ENCODE measurements around the gene RPS29.

Gene RPS29

GRCh38 chr14:49584058-49584457, 2.1 kb downstream of the RPS29 start:
- ChIA-PET POLR2A (ENCODE audit: low non-redundant PET) (no interaction called here), CTCF (no interaction called here)
- H3K27ac ChIP-seq = peak overlapping the region; percentile 91
- TF ChIP-seq, protein P1, sequence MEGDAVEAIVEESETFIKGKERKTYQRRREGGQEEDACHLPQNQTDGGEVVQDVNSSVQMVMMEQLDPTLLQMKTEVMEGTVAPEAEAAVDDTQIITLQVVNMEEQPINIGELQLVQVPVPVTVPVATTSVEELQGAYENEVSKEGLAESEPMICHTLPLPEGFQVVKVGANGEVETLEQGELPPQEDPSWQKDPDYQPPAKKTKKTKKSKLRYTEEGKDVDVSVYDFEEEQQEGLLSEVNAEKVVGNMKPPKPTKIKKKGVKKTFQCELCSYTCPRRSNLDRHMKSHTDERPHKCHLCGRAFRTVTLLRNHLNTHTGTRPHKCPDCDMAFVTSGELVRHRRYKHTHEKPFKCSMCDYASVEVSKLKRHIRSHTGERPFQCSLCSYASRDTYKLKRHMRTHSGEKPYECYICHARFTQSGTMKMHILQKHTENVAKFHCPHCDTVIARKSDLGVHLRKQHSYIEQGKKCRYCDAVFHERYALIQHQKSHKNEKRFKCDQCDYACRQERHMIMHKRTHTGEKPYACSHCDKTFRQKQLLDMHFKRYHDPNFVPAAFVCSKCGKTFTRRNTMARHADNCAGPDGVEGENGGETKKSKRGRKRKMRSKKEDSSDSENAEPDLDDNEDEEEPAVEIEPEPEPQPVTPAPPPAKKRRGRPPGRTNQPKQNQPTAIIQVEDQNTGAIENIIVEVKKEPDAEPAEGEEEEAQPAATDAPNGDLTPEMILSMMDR (conservative IDR thresholded peaks at IDR 0.05; ENCODE audit: low read depth) = no peak
- DNase-seq (ENCODE audit: low spot score) = no peak

DNA sequence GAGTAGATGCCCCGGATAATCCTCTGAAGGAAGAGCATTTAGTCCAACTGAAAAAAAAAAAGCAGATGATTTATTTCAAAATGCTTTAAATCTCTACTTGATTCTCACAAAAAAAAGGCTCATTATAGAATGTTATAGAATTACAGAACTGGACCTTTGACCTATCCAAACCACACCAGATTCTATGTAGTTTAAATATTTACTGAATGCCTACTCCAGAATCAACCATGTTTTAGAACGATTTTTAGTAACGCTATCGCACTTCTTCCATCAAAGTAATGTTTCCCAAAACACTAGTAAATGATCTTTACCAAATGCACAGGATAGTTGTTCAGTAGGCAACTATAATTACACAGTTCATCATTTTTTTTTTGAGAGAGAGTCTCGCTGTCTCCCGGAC, 2.6 kb downstream of the RPS29 start:
- TF ChIP-seq, protein P1 (conservative IDR thresholded peaks at IDR 0.05; ENCODE audit: low read depth) = no peak
- no peak for DNase-seq (ENCODE audit: low spot score)
- POLR2A ChIA-PET (ENCODE audit: low non-redundant PET) = no interaction called here
- peak overlapping the region; percentile 91 for H3K27ac ChIP-seq
- CTCF ChIA-PET = no interaction called here

GRCh38 chr14:49582113-49582977, 3.8 kb downstream of the RPS29 start:
- TF ChIP-seq, protein P1 (conservative IDR thresholded peaks at IDR 0.05; ENCODE audit: low read depth) = no peak
- DNase-seq (ENCODE audit: low spot score) = no peak
- no peak overlapping the region for H3K27ac ChIP-seq
- POLR2A ChIA-PET (ENCODE audit: low non-redundant PET) = no interaction called here
- CTCF ChIA-PET = no interaction called here

GRCh38 chr14:49581209-49582112, 4.7 kb downstream of the RPS29 start:
- POLR2A ChIA-PET (ENCODE audit: low non-redundant PET) = interaction anchor here (0.6 kb wide), 1 partner anchor 25 kb away, joined by 7 read pairs; no protein-coding TSS in a partner anchor
- DNase-seq (ENCODE audit: low spot score) = no peak
- CTCF ChIA-PET = no interaction called here
- TF ChIP-seq, protein P1 (conservative IDR thresholded peaks at IDR 0.05; ENCODE audit: low read depth) = no peak
- peak overlapping the region; percentile 56 for H3K27ac ChIP-seq

GRCh38 chr14:49579841-49580240, 6.3 kb downstream of the RPS29 start:
- ChIA-PET POLR2A (ENCODE audit: low non-redundant PET) (no interaction called here), CTCF (no interaction called here)
- TF ChIP-seq, protein P1 (conservative IDR thresholded peaks at IDR 0.05; ENCODE audit: low read depth) = no peak
- H3K27ac ChIP-seq = no peak overlapping the region
- no peak for DNase-seq (ENCODE audit: low spot score)

GRCh38 chr14:49578141-49578540, 8.0 kb downstream of the RPS29 start:
- POLR2A ChIA-PET (ENCODE audit: low non-redundant PET) = no interaction called here
- TF ChIP-seq, protein P1 (conservative IDR thresholded peaks at IDR 0.05; ENCODE audit: low read depth) = no peak
- no peak for DNase-seq (ENCODE audit: low spot score)
- H3K27ac ChIP-seq = no peak overlapping the region
- CTCF ChIA-PET = no interaction called here
